Stomach (tissue), 9 donors: ENCODE data around the gene CFB. TPM values are rescaled to one million over a fixed set of nuclear protein-coding genes. Genes with fewer than 3 reads are reported as not detected.

Source experiments
- DNase-seq, 2 donors: peaks; one replicate each; pipeline versions ENCODE4 v3.0.0 to v3.0.0-alpha.2; 2013 to 2019
- H3K27ac ChIP-seq, 5 donors: fragments of 200-600 bp in 4 of 5; sonication (generic) in 4 of 5; one replicate each; pipeline ENCODE4 v1.5.1; 2013 to 2019; ENCODE audit warnings: mild to moderate bottlenecking in 1 of 5, moderate library complexity in 1 of 5
- H3K27me3 ChIP-seq, 3 donors: fragments of 200-600 bp; sonication (generic); one replicate each; pipeline ENCODE4 v1.5.1; 2017 to 2019; ENCODE audit warnings: mixed run types in 1 of 3
- H3K36me3 ChIP-seq, 4 donors: fragments of 200-600 bp; sonication (generic); 1 replicate in 3 of 4; 2 replicates in 1 of 4; pipeline ENCODE4 v1.5.1; 2016 to 2019
- H3K4me1 ChIP-seq, 4 donors: fragments of 200-600 bp; sonication (generic); one replicate each; pipeline ENCODE4 v1.5.1; 2016 to 2019
- H3K4me3 ChIP-seq, 4 donors: fragments of 200-600 bp; sonication (generic) in 3 of 4; one replicate each; pipeline ENCODE4 v1.5.1; 2016 to 2019; ENCODE audit warnings: mild to moderate bottlenecking in 1 of 4
- H3K9me3 ChIP-seq, 4 donors: fragments of 200-600 bp; sonication (generic); one replicate each; pipeline ENCODE4 v1.5.1; 2016 to 2019
- EP300 ChIP-seq: sonication (generic); formaldehyde crosslinking; IDR thresholded peaks from one replicate; pipeline ENCODE4 v1.6.1; 2017; ENCODE audit warnings: antibody characterized with exemption
- POLR2A ChIP-seq, 4 donors: fragments of 450-650 bp; IDR thresholded peaks; one replicate each; pipeline ENCODE4 v1.6.1; 2016; ENCODE audit warnings: antibody characterized with exemption in 4 of 4, control low read depth in 2 of 4, mild to moderate bottlenecking in 1 of 4, moderate library complexity in 1 of 4
- POLR2AphosphoS5 ChIP-seq, 3 donors: sonication (generic); formaldehyde crosslinking; IDR thresholded peaks; one replicate each; pipeline ENCODE4 v1.6.1; 2016; ENCODE audit warnings: antibody characterized with exemption in 3 of 3
- WGBS, 5 donors: extraction: QIAGEN DNeasy Blood & Tissue Kit in 3 of 5; methylation state at CpG; one replicate each; pipeline versions ENCODE4 v1.1.5 to v1.1.7; 2013 to 2018; 5-methylcytosine and 5-hydroxymethylcytosine counted together
- intact Hi-C: fragments of 100-400 bp; cut with DNase I; formaldehyde crosslinking; loops from one replicate; pipeline ENCODE4 v1.15.1; 2023; ENCODE audit warnings: low total_unique reads
- polyA plus RNA-seq, 3 donors: library from polyadenylated mRNA; stranded (reverse); fragments of 200-250 nt; gene quantifications; one replicate each; pipeline ENCODE4 v1.2.3, GENCODE V29; 2013
- total RNA-seq, 5 donors: library from RNA; depleted of rRNA; stranded (reverse); fragments of >200 nt; gene quantifications; one replicate each; pipeline versions ENCODE4 v1.1.0 to v1.2.3, GENCODE V29; 2014 to 2016
- TF ChIP-seq, protein P1 (sequence below), 7 experiments: fragments of 450-650 bp in 4 of 7; fragments of 200-600 bp in 3 of 7; sonication (generic) in 3 of 7; IDR thresholded peaks; one replicate each; pipeline ENCODE4 v1.5.1; 2016 to 2019; ENCODE audit warnings: antibody characterized with exemption in 7 of 7, control low read depth in 2 of 7, mild to moderate bottlenecking in 1 of 7
- donor health status: healthy with polysubstance abuse.
- donor health status: Bipolar disorder and iron deficiency.
- donor health status: healthy.

The CFB gene
- total and polyA plus RNA-seq, 8 donors: 8.4 to 316 (median 175) TPM

DNA sequence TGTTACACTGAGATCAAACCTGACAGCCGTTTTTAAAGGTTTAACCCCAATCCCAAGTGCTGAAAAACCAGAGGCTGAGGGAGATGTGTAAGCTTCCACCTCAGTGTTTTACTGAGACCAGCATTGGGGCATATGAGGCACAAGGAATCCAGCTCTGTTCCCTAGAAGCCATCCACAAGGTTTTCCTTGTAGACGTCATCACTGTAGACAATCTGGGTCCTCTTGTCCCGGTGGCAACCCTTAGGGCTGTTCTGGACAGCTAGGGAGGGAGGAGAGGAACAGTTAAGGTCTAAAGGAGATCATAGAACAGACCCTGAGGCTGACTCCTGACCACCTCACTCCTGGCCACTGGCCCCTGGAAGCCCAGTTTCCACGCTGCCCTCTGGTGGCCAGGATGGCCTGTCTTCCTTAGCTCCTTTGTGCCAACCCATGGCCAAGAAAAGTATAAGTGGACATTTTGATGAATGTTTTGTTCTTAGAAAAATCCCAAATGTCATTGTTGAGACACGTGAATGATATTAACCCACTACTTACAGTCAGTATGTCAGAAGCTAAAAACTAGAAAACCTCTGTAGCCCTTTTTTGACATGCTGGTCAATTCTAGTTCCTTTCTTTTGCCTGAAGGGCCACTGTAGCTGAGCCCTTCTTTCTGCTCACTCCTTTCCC lies 6.4 kb downstream of the CFB start:
- Histone ChIP-seq H3K27me3 (no peaks in the 10 kb centered on the region), H3K4me3 (no peak overlapping the region), H3K9me3 (no peaks in the 10 kb centered on the region), H3K4me1 (peaks cover 0 to 23% (median under 1%) of the 10 kb centered on the region in 4 donors), H3K36me3 (peaks cover 33 to 82% (median 69%) of the 10 kb centered on the region in 4 donors), H3K27ac (peak overlapping the region in 3 of 5 donors; percentile 32 to 39 (median 35))
- 44 to 63% (median 47%) methylated on average over 4 to 5 of the region's 5 CpGs for WGBS, 5 donors
- intact Hi-C loops: loop anchor here (5.0 kb wide), 1 partner anchor 45 kb away; no protein-coding TSS in a partner anchor
- DNase-seq: peak; percentile 75 to 79
- TF ChIP-seq, protein P1, sequence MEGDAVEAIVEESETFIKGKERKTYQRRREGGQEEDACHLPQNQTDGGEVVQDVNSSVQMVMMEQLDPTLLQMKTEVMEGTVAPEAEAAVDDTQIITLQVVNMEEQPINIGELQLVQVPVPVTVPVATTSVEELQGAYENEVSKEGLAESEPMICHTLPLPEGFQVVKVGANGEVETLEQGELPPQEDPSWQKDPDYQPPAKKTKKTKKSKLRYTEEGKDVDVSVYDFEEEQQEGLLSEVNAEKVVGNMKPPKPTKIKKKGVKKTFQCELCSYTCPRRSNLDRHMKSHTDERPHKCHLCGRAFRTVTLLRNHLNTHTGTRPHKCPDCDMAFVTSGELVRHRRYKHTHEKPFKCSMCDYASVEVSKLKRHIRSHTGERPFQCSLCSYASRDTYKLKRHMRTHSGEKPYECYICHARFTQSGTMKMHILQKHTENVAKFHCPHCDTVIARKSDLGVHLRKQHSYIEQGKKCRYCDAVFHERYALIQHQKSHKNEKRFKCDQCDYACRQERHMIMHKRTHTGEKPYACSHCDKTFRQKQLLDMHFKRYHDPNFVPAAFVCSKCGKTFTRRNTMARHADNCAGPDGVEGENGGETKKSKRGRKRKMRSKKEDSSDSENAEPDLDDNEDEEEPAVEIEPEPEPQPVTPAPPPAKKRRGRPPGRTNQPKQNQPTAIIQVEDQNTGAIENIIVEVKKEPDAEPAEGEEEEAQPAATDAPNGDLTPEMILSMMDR (IDR thresholded peaks at IDR 0.05): peak in 5 of 7 experiments; percentile 43 to 66 (median 62)
- TF ChIP-seq POLR2AphosphoS5 (IDR thresholded peaks at IDR 0.05) (peak in 1 of 3 donors; percentile 74), POLR2A (IDR thresholded peaks at IDR 0.05) (no peak)

DNA sequence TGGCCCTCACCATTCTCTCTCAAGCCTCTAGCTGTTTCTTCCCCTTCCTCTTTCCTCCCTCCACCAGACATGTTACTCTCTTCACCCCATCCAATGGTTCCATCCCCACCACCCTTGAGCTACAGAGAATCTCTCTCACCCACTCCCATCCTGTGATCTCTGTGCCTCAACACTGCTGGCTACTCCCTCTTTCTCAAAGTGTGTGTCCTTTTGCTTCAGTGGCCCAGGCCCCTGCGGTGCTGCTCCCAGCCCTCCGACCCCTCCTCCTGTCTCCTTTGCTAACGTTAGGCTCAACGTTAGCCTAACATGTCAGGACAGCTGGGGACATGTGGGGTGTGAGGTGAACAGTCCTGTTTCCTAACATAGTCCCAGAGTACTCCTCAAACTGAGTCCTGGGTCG lies 7.0 kb downstream of the CFB start:
- DNase-seq: no peak
- Histone ChIP-seq H3K4me3 (no peak overlapping the region), H3K36me3 (peaks cover 33 to 82% (median 69%) of the 10 kb centered on the region in 4 donors), H3K9me3 (no peaks in the 10 kb centered on the region), H3K4me1 (peaks cover 4 to 24% (median 7%) of the 10 kb centered on the region in 4 donors), H3K27me3 (no peaks in the 10 kb centered on the region), H3K27ac (peak overlapping the region in 3 of 5 donors; percentile 32 to 39 (median 35))
- intact Hi-C loops: loop anchor here (5.0 kb wide), 1 partner anchor 46 kb away; no protein-coding TSS in a partner anchor
- WGBS, 5 donors: 59 to 76% (median 70%) methylated on average over 5 of the region's 5 CpGs
- TF ChIP-seq POLR2AphosphoS5 (IDR thresholded peaks at IDR 0.05): no peak
- no peak for TF ChIP-seq POLR2A (IDR thresholded peaks at IDR 0.05)
- TF ChIP-seq, protein P1 (IDR thresholded peaks at IDR 0.05): no peak
- TF ChIP-seq EP300: no peak

- Histone ChIP-seq H3K4me3 (no peak overlapping the region), H3K27me3 (no peaks in the 10 kb centered on the region), H3K9me3 (no peaks in the 10 kb centered on the region), H3K27ac (no peak overlapping the region), H3K36me3 (peaks cover 33 to 75% (median 69%) of the 10 kb centered on the region in 4 donors), H3K4me1 (peaks cover 14 to 35% (median 17%) of the 10 kb centered on the region in 4 donors)
- no peak for DNase-seq
- TF ChIP-seq, protein P1 (IDR thresholded peaks at IDR 0.05): no peak
- no peak for TF ChIP-seq POLR2AphosphoS5 (IDR thresholded peaks at IDR 0.05)
- TF ChIP-seq POLR2A (IDR thresholded peaks at IDR 0.05): no peak
- no peak for TF ChIP-seq EP300
- intact Hi-C loops: loop anchor here (5.0 kb wide), 1 partner anchor 47 kb away; no protein-coding TSS in a partner anchor
- WGBS, 5 donors: 96 to 98% (median 97%) methylated on average over 28 of the region's 28 CpGs
Observed at GRCh38 chr6:31954511-31954910, 8.6 kb downstream of the CFB start.

DNA sequence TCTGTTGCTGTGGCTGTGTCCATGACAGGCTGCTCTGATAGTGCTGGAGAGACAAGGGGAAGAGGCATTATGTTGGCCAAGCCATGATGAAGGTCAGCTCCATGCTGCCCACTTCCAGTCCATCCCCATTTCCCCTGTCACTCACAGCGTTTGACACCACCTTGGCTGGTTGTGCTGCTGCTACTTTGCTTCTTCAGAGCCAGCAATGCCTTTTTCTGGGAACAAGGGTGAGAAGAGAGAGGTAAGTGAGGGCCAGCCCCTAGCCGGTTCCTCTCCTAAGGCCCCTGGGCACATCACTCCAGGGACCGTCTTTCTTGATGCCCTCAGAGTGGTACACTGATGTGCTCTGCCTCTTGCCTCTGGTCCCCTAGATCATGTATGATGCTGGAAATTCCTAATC lies 10.9 kb downstream of the CFB start:
- DNase-seq: no peak
- Histone ChIP-seq H3K27me3 (no peaks in the 10 kb centered on the region), H3K27ac (no peak overlapping the region), H3K4me3 (no peak overlapping the region), H3K4me1 (peaks cover 19 to 46% (median 27%) of the 10 kb centered on the region in 4 donors), H3K9me3 (no peaks in the 10 kb centered on the region), H3K36me3 (peaks cover 47 to 73% (median 72%) of the 10 kb centered on the region in 4 donors)
- TF ChIP-seq EP300 (no peak), POLR2A (IDR thresholded peaks at IDR 0.05) (no peak), POLR2AphosphoS5 (IDR thresholded peaks at IDR 0.05) (no peak)
- TF ChIP-seq, protein P1 (IDR thresholded peaks at IDR 0.05): no peak
- 59 to 97% (median 97%) methylated on average over 3 of the region's 3 CpGs for WGBS, 5 donors
- intact Hi-C loops: no loop called here
